Stimulated activated CD8-positive, alpha-beta memory T cell treated with anti-CD3 and anti-CD28 coated beads, Interleukin-4, amount 100 ng/mL, for 1 hour (primary cell): ENCODE results near the gene SPDYE4.

Experiments
- DNase-seq, 2 donors: peaks; one replicate each; pipeline ENCODE4 v3.0.0-alpha.2; 2020; ENCODE audit warnings: low read depth in 2 of 2, low spot score in 1 of 2

The SPDYE4 gene

GRCh38 chr17:8713878-8714277 lies 44.5 kb downstream of the SPDYE4 start:
- no peak for DNase-seq

DNA sequence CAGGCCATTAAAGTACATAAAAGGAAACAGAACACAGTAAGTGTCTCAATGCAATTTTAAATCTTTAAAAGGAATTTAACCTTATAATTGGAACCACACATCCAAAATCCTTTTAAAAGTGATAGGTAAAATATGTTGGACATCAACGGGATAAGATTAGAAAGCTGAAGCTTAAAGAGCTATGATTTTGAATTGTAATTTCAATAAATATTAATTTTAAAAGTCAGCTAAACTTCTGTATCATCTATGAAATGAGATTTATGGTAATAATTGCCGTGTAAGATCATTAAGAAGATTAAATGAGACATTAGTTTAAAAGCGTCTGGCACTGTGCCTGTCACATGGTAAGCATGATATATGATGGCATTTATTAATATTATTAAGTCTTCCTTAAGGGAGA lies 45.0 kb downstream of the SPDYE4 start:
- DNase-seq = no peak

DNA sequence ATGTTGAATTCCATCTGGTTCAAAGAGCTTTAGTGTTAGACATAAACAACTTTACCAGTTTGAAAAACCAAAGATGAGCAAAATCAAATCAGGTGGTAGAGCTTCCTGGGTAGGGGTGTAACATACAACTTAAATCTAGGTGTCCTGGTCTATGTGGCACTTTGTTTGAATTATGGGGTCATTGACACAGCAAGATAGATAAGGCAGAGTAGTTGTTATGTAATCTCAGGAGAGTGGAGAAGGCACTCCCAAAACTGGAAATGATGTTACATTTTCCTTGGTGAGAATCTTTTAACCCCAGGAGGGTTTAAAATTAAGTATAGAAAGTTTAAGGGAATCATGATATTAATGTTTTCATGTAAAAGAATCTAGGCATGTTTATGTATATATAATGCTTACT lies 45.6 kb downstream of the SPDYE4 start:
- no peak for DNase-seq

DNA sequence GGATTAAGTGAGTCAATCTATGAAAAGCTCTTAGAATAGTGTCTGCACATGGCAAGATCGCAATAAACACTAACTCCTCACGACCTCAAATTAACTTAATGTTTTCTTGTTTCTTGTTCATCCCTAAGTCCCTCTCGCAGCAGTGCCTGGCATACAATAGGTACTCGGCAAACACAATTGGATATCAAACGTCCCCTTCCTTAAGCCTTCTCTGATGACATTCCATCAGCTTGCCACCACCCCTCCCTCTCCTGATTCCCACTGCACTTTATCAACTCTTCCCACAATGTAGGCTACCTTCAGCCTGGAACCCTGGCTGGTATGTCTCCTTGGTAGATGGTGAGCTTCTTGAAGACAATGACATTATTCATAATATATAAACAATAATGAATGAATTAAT lies 47.1 kb downstream of the SPDYE4 start:
- DNase-seq = no peak

DNA sequence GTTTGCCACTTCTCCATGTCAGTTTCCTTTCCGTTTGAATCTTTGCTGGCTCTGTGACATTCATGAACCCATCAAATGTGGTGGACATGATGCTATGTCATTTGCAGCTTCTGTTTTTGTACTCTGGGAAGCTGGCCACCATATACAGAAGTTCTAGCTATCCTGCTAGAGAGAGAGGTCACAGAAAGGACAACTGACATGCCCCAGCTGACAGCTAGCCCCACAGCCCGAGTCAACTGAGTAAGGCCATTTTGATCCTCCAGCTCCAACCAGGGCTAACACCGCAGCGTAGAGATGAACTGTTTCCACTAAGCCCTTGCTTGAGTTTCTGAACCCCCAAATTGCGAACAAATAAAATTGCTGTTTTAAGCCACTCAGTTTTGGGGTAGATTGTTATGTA lies 47.5 kb downstream of the SPDYE4 start:
- no peak for DNase-seq

DNA sequence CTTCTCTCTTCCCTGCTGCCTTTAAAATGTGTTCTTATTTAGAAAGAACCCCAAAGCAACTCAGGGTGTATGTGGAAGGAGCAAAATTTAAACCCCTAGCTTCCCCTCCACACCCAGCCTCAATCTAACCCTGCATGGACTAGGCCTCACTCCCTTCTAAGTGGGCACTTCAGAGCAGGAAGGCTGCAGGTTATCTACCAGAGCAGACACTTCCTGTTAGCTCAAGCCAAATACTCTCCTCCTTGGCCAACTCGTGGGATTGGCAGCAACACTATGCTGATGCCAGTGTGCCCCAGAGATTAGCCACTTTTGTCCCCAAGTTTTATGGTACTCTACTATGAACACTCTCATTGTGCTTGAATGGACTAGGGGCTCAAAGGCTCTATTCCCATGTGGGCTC lies 49.3 kb downstream of the SPDYE4 start:
- no peak for DNase-seq

DNA sequence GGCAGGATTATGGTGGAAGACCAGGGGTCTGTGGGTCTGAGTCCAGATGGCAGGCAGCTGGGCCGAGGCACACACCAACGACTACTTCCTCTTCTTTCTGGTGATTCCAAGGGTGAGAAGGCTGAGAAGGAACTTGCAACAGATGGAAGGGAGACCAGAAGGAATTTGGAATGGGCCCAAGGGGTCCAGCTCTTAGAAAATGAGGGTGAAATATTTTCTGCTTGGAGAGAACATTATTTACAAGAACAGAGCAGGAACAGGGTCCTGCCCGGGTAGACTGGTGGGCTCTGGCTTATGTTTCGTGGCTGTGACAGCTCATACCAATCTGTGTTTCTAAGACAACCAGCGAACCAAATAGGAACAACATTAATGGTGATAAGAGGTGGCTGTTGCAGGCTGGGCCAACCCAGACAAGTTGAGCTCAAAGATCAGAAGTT lies 50.3 kb downstream of the SPDYE4 start:
- no peak for DNase-seq

DNA sequence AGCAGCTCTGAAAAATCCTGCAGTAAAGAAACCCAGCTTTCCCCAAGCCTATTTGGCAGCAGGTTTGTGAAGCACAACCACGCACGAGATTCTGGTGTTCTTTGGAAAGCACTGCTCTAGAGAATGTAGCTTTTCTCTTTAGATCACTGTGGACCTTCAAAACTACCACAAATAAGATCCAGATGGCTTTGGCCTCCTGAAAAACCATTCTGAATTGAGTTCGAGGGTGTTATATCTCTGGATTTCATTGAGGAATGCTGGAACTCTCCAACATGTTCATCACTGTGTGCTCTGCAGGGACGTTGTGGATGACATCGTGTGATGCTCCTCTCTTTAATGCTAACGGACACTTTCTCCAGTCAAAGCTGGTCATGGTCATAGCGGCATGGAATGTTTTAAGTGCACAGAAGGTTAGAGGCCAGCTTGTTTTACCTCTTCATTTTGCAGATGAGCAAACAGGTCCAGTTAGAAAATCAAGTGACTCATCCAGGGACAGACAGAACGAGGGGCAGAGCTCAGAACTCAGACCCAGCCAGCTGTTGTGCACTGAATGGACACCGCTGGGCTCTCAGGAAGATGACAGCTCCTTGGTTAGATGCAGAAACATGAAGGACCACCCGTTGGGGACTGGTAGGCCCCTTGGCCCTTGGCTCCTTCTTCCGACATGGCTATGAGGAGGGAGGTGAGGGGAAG lies 50.9 kb downstream of the SPDYE4 start:
- no peak for DNase-seq

DNA sequence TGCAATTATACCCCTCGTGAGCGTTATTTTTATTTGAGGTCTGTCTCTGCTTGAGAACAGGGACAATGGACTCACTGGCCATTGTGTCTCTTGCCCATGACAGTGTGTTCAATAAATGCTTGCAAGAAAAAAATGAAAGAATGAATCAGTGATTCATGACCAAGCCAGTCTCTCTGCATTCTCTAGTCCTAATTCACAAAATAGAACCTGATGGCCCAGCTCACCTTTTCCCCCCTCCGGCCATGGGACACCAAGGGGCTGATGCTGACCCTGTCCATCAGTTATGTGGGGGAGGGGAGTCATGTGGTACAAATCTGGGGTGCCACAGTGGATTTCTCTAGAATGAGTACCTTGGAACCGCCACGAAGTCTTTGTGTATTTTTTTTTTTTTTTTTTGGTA lies 51.9 kb downstream of the SPDYE4 start:
- DNase-seq = no peak

GRCh38 chr17:8705427-8705826 lies 52.9 kb downstream of the SPDYE4 start:
- no peak for DNase-seq

DNA sequence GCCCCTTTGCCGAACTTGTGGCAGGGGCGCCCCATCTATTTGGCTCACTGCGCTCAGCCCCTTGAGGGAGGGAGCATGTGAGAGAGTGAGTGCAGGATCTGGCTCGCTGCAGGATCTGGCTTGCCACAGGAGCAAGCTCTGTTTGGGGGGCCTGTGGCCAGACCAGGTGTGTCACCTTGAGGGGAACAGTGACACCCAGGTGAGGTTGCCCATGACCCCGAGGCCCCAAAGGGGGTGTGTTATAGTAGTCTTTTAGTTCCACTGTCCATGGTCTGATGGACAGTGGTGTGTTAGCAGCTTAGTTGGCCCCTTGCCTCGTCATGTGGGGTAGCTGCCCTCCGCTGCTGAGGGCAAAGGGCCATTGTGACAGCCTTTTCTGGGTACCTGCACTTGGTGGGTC lies 55.3 kb downstream of the SPDYE4 start:
- DNase-seq = no peak

- DNase-seq = no peak
Measured at GRCh38 chr17:8701754-8702153, 56.6 kb downstream of the SPDYE4 start.

DNA sequence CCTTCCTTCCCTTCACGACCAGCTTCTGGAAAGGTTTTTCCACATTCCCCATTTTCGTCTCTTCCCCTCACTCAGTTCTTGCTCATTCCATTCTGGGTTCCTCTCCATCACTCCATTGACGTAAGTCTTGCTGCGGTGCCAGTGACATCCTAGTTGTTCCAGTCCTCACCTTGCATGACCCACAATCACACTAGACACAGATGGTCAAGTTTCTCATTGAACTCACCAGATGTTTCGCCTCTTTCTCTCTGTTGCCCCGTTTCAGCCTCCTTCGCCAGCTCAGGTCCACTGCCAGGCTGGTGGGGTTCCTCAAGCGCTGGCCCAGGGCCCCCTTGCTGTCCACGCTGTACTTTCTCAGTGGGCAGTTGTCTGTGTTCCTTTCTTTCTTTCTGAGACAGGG lies 57.1 kb downstream of the SPDYE4 start:
- DNase-seq = no peak
